HUES48 (cell line): Measurements from ENCODE around the gene TRPM2.

Experiments
- H3K27ac ChIP-seq: one replicate; pipeline ENCODE4 v1.7.0; 2013; ENCODE audit warnings: low read depth, low read length, inconsistent platforms
- H3K27me3 ChIP-seq: 2 replicates; pipeline ENCODE4 v1.6.1; 2013; ENCODE audit warnings: mild to moderate bottlenecking, low read length; ENCODE audit not compliant: control insufficient read depth, insufficient read depth
- H3K36me3 ChIP-seq: 2 replicates; pipeline ENCODE4 v1.6.1; 2013; ENCODE audit warnings: low read length; ENCODE audit not compliant: control insufficient read depth, insufficient read depth
- H3K4me1 ChIP-seq: 2 replicates; pipeline ENCODE4 v1.6.1; 2013; ENCODE audit warnings: mild to moderate bottlenecking, low read length; ENCODE audit not compliant: control insufficient read depth, insufficient read depth
- H3K4me3 ChIP-seq: 2 replicates; pipeline ENCODE4 v1.5.1; 2013; ENCODE audit warnings: mild to moderate bottlenecking, low read depth, low read length
- H3K9ac ChIP-seq: 2 replicates; pipeline ENCODE4 v1.6.1; 2013; ENCODE audit warnings: mild to moderate bottlenecking, low read depth, low read length, moderate library complexity
- H3K9me3 ChIP-seq: 2 replicates; pipeline ENCODE4 v1.6.1; 2013; ENCODE audit warnings: low read length; ENCODE audit not compliant: control insufficient read depth, insufficient read depth

Gene TRPM2

DNA sequence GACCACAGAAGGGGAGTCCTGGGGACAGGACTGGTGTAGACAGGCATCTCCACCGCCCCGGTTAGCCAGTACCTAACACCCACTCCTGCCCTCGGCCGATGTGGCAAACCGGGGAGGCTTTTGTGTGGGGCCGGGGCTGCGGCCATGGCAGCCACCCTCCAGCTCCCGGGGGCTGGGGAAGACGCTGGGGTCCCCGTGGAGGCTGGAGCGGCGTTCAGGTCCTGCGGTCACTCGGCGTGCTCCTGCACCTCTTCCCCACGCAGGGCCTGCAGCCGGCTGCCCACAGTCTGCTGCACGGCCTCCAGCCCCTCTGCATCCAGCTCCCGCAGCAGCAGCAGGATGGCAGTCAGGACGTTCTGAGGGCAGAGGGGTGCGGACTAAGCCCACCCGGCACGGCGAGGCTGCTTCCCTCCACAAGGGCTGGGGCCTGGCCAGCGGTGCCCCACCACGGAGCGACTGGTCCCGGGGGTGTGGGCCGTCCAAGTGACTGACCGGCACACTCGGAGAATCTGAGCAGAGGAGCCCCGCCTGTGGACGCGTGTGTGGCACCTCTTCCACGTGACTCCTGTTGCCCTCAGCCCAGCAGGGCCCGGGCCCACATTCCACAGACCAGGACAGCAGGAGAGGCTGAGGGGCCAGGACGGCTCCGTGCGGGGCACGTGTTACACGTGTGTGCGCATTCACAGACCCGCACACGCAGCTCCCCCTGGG lies 23.3 kb upstream of the TRPM2 start:
- H3K27me3 ChIP-seq, result no peaks in the 10 kb centered on the region
- no peak overlapping the region for H3K27ac ChIP-seq
- no peaks in the 10 kb centered on the region for H3K9me3 ChIP-seq
- H3K9ac ChIP-seq, result no peak overlapping the region
- no peak overlapping the region for H3K4me3 ChIP-seq
- H3K4me1 ChIP-seq, result no peaks in the 10 kb centered on the region
- peaks cover under 1% of the 10 kb centered on the region; the same call in 1 of the 2 replicates for H3K36me3 ChIP-seq

DNA sequence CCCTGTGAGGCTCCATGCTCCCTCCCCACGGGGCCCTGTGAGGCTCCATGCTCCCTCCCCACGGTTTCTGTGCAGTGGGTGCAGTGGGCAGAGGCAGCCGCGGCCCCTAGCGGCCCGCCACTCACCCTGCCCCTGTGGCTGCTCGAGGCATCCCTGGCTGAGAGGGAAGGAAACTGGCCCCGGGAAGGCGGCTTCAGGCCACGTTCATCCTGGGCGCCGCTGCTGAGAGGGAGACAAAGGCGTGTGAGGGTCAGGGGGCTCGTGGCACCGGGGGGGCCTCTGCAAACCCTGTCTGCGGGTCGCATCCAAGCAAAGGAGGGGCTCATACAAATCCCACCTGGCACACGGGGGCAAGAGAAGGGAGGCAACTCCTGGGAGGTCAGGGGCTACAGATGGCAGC lies 22.7 kb upstream of the TRPM2 start:
- H3K4me3 ChIP-seq, result no peak overlapping the region
- no peaks in the 10 kb centered on the region for H3K36me3 ChIP-seq
- H3K4me1 ChIP-seq, result no peaks in the 10 kb centered on the region
- no peaks in the 10 kb centered on the region for H3K27me3 ChIP-seq
- H3K9me3 ChIP-seq, result no peaks in the 10 kb centered on the region
- no peak overlapping the region for H3K9ac ChIP-seq
- no peak overlapping the region for H3K27ac ChIP-seq

DNA sequence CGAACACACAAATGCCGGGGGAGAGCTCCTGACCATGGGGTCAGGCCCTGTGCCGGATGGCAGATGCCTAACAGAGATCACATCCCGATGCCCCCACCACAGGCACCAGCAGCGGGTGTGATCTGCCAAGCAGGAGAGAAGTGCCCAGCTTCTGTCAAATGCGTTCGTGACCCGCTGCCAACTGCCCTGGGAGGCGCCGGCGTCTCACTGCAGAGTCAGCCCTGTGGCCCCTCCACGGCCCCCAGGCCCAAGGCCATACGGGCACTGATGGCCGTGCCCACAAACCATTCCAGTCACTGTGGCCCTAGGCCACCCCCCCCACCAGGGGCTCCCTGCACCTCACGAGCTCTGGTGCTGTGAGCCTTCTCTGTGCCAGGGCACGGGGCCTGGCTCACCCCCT lies 22.2 kb upstream of the TRPM2 start:
- peaks cover 1% of the 10 kb centered on the region; the same call in 1 of the 2 replicates for H3K36me3 ChIP-seq
- H3K27ac ChIP-seq, result no peak overlapping the region
- no peaks in the 10 kb centered on the region for H3K9me3 ChIP-seq
- no peak overlapping the region for H3K4me3 ChIP-seq
- H3K27me3 ChIP-seq, result no peaks in the 10 kb centered on the region
- H3K9ac ChIP-seq, result no peak overlapping the region
- H3K4me1 ChIP-seq, result no peaks in the 10 kb centered on the region

DNA sequence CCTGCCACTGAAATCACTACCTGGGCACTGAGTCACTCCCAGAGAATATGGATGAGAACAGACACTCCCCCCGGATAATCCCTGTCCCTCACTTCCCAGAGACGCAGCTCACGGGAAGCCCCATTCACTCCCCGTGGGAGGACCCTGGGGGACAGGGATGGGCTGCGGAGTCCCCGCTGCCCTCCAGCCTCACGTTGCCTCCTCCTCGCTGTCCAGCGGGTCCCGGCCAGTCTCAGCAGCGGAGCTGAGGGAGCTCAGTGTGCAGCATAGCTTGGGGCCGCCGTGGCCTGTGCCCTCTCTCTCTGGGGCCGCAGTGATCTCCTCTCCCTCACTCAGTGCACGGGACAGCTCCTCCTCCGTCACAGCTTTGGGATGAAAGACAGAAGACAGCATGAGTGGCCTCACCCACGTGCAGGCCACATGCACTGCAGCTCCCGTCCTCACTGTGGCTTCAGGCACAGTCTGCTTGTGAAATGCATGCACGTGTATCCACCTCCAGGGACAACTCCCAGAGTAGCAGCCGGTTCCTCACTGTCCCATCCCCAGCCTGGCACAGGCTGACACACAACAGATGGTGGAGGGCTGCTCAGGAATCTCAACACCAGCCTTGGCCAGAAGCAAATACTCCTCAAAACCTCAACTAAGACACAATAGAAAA lies 21.6 kb upstream of the TRPM2 start:
- H3K27ac ChIP-seq, result no peak overlapping the region
- no peaks in the 10 kb centered on the region for H3K9me3 ChIP-seq
- no peaks in the 10 kb centered on the region for H3K27me3 ChIP-seq
- no peak overlapping the region for H3K4me3 ChIP-seq
- peaks cover 5% of the 10 kb centered on the region; the same call in 1 of the 2 replicates for H3K36me3 ChIP-seq
- no peaks in the 10 kb centered on the region for H3K4me1 ChIP-seq
- H3K9ac ChIP-seq, result no peak overlapping the region

DNA sequence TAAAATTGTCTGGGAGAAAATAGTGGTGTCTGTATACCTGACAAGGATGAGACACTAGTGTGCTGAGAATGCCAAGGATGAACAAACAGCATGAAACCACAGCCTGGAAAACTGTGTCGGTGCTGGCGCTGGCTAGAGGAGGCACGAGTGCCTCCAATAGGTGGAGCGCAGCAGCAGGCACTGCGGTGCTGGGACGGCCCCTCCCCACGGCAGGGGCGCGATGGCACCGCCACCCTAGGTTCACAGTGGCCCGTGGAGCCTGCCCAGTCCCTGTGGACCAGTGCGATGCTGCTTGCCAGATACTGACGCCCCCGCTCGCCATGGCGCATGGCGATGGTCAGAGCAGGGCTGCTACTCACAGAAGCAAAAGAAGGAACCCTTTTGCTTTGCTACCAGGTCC lies 21.0 kb upstream of the TRPM2 start:
- Histone ChIP-seq H3K27me3 (no peaks in the 10 kb centered on the region), H3K4me3 (no peak overlapping the region), H3K36me3 (peaks cover 5% of the 10 kb centered on the region; the same call in 1 of the 2 replicates), H3K4me1 (no peaks in the 10 kb centered on the region), H3K27ac (no peak overlapping the region), H3K9ac (no peak overlapping the region), H3K9me3 (no peaks in the 10 kb centered on the region)

DNA sequence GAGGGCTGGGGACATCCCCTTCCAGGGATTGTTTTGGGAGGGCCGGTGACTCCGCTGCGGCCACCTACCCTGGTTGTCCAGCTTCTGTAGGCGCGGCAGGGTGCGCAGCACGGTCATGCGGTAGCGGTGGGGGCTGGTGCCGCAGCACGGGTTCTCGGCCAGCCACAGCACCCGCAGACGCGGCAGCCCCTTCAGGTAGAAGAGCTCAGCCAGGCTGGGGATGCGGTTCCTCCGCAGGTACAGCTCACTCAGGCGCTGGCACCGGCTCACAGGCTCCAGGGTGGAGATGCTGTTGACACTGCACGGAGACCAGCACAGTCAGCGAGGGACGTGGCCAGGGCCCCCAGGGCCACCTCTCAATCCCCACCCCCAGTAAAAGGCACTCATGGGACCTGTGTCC lies 20.5 kb upstream of the TRPM2 start:
- H3K9me3 ChIP-seq, result no peaks in the 10 kb centered on the region
- no peaks in the 10 kb centered on the region for H3K4me1 ChIP-seq

DNA sequence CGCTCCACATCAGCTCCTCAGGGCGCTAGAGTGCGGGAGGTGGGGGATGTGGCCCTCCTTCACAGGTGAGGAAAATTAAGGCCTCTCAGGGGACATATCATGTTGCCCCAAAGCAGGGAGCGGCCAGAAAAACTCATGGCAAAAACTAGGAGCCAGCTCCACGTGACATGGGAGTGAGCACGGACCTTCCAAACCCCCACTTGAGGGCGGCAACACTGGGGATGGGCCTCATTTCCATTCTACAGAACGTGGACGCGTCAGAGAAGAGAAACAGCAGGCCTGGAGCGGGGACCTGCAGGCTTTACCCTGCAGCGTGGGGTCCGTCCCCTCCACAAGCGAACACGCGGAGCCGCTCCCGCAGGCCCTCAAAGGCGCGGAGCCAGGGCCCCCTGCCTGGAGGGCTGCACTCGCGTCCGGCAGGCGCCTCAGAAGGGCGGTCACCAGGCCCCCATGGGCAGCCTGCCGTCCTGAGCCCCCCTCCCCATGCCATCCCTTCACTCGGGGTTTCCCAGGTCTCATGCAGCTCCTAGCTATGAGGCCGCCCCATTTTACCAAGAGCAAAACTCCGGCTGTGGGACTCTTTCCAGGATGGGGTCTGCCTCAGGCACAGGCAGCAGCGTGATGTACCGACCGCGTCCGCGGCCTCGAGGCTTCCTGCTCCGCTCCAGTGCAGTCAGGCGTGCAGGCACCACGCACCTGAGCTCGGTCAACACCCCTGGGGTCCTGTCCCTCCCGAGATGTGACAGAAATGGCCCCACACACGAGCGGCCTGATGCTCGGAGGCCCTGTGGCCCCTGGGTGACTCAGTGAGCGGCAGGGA lies 19.7 kb upstream of the TRPM2 start:
- H3K4me1 ChIP-seq, result no peaks in the 10 kb centered on the region
- peaks cover 5% of the 10 kb centered on the region; the same call in 1 of the 2 replicates for H3K36me3 ChIP-seq
- H3K9ac ChIP-seq, result no peak overlapping the region
- H3K27me3 ChIP-seq, result no peaks in the 10 kb centered on the region
- no peaks in the 10 kb centered on the region for H3K9me3 ChIP-seq
- H3K27ac ChIP-seq, result no peak overlapping the region
- H3K4me3 ChIP-seq, result no peak overlapping the region

More for the DNA sequence above, 20.5 kb upstream of the TRPM2 start:
- no peak overlapping the region for H3K27ac ChIP-seq
- H3K36me3 ChIP-seq, result peaks cover 5% of the 10 kb centered on the region; the same call in 1 of the 2 replicates
- H3K4me3 ChIP-seq, result no peak overlapping the region
- no peak overlapping the region for H3K9ac ChIP-seq
- H3K27me3 ChIP-seq, result no peaks in the 10 kb centered on the region

DNA sequence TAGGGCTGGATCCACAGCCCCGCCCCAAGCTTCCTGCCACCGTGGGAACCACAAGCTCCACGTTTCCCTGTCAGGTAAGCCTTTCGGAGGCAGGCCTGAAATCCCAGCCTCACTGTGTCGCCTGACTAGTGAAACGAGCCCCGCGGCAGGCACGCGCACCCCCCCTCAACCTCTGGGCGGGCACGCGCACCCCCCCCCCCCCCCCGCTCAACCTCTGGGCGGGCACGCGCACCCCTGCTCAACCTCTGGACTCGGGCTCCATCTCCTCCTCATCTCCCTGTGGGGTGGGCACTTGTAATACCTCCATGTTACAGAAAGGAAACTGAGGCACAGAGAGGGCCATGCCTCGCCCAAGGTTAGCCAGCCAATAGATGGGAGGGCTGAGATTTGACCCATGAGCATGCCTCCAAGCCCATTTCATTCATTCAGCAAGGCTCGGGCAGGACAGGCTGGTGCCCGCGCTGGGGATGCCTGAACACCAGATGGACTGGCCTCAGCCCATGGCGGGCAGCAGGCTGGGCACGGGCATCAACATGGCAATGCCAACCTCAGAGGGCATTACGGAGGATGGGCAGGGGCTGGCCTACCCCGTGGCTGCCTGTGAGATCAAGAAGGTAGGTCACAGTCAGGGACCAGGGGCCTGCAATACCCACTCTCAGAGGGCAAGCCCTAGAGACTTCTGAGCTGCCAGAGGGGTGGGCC lies 18.9 kb upstream of the TRPM2 start:
- Histone ChIP-seq H3K4me1 (no peaks in the 10 kb centered on the region), H3K27ac (no peak overlapping the region), H3K36me3 (peaks cover 5% of the 10 kb centered on the region; the same call in 1 of the 2 replicates), H3K4me3 (no peak overlapping the region), H3K27me3 (no peaks in the 10 kb centered on the region), H3K9me3 (no peaks in the 10 kb centered on the region), H3K9ac (no peak overlapping the region)

DNA sequence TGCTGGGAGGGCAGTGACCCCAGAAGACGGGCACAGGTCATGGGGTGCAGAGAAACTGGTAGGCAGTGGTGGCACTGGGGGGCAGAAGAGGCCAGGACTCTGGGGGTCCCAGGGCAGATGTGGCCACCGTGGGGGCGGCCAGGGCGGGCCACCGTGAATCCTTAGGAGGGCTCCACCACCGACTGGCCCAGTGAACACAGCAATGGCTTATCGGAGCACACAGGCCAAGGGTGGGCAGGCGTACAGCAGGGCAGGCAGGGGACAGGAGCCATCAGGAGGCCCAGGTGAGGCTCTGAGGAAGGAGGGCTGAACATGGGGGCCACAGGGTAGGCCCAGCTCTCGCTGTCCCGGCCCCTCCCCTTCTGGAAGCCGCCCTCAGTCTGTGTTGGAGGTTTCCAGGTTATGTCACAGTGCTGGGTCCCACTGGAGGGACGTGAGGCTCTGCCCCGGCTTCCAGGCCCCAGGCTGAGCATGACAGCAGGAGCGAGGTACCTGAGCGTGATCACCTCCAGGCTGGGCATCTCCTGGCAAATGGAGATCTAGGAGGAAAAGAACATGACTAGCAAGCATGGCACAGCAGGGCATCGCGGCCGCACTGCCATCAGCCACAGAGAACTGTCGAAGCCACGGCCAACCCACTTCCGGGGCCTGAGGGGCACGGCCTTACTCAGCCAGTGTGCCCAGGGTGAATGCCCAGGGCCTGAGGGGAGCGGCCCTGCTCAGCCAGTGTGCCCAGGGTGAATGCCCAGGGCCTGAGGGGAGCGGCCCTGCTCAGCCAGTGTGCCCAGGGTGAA lies 18.0 kb upstream of the TRPM2 start:
- no peak overlapping the region for H3K4me3 ChIP-seq
- H3K36me3 ChIP-seq, result peaks cover 5% of the 10 kb centered on the region; the same call in 1 of the 2 replicates
- H3K27ac ChIP-seq, result no peak overlapping the region
- H3K27me3 ChIP-seq, result no peaks in the 10 kb centered on the region
- H3K9me3 ChIP-seq, result no peaks in the 10 kb centered on the region
- peaks cover 6% of the 10 kb centered on the region for H3K4me1 ChIP-seq
- H3K9ac ChIP-seq, result no peak overlapping the region

DNA sequence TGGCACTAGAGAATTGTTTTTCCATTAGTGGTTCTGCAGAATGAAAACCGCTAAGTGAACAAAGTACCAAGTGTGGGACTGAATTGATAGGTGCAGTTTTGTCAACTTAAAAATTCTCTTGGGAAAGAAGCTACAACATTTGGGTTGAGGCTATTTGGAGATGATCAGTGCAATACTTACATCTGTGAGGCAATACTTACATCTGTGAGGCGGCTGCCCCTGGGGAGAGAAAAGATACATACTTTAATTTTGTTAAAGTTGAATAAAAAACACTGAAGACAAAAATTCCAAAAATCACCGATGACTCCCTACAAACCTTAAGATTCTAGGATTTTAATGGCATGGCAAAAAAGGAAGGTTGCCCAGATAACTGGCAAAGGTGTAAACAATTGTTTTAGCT lies 16.0 kb upstream of the TRPM2 start:
- H3K36me3 ChIP-seq, result peaks cover 5% of the 10 kb centered on the region; the same call in 1 of the 2 replicates
- H3K27ac ChIP-seq, result no peak overlapping the region
- H3K9me3 ChIP-seq, result no peaks in the 10 kb centered on the region
- H3K4me1 ChIP-seq, result peaks cover 14% of the 10 kb centered on the region
- H3K9ac ChIP-seq, result no peak overlapping the region
- H3K4me3 ChIP-seq, result no peak overlapping the region
- no peaks in the 10 kb centered on the region for H3K27me3 ChIP-seq
